GM12864 (cell line): ENCODE results near the gene STX16.

Experiments
- DNase-seq: peaks from one replicate; pipeline ENCODE4 v3.0.0-alpha.2; 2011; ENCODE audit warnings: low read depth
- H3K4me3 ChIP-seq: 2 replicates; pipeline ENCODE4 v1.5.1; 2011; ENCODE audit warnings: mild to moderate bottlenecking, low read depth, low read length, control low read depth
- CTCF ChIP-seq: IDR thresholded peaks from 2 replicates; pipeline ENCODE4 v1.5.1; 2011; ENCODE audit warnings: low read depth, mild to moderate bottlenecking, moderate library complexity, low read length, control low read depth, inconsistent platforms; ENCODE audit errors: missing control alignments

Gene STX16

GRCh38 chr20:58633161-58634053 lies 17.7 kb upstream of the STX16 start:
- TF ChIP-seq CTCF: no peak
- no peak for DNase-seq
- H3K4me3 ChIP-seq: no peak overlapping the region

- H3K4me3 ChIP-seq: no peak overlapping the region
- no peak for DNase-seq
- no peak for TF ChIP-seq CTCF
Measured at GRCh38 chr20:58634059-58634458, 17.0 kb upstream of the STX16 start.

GRCh38 chr20:58634521-58635278 lies 16.4 kb upstream of the STX16 start:
- no peak overlapping the region for H3K4me3 ChIP-seq
- DNase-seq: no peak
- no peak for TF ChIP-seq CTCF

DNA sequence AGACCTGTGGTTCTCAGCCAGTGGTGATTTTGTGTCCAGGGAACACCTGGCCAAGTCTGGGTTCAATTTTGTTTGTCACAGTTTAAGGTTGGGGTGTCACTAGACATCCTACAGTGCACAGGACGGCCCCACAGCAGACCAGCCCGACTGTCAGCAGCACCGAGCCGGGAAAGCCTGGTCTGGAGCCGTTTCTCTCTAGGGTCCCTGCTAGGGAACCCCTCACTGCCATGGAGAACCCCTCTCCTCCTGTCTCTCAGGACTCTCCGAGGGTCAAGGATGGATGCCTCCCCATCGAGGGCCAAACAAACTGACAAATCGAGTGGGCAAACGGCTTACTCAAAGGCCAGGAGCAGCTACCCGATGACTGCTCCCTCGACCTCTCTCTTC lies 15.8 kb upstream of the STX16 start:
- TF ChIP-seq CTCF: no peak
- no peak for DNase-seq

GRCh38 chr20:58636396-58636982 lies 14.6 kb upstream of the STX16 start:
- DNase-seq: no peak
- no peak overlapping the region for H3K4me3 ChIP-seq
- TF ChIP-seq CTCF: no peak

More for the DNA sequence above, 15.8 kb upstream of the STX16 start:
- no peak overlapping the region for H3K4me3 ChIP-seq

DNA sequence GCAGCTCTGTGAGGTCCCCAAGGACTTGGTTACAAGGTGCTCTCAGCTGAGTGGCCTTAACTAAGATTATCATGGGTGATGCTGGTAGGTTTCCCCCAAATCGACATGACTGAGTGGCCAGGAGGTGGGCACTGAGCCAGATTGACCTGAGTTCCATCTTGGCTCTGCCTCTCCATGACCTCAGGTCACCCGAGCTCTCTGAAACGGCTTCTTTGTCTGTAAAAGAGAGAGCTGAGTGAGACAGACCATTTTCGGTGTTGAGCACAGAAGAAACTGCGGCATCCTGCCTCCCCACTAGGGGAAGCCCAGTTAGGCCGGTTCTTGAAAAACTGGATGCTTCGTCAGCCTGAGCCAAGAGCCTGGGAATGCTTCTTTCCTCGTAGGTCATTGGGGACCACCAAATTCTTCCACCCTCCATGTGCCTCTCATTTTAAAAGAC lies 14.1 kb upstream of the STX16 start:
- no peak for TF ChIP-seq CTCF

More for the DNA sequence above, 14.1 kb upstream of the STX16 start:
- no peak for DNase-seq
- H3K4me3 ChIP-seq: no peak overlapping the region
